Caco-2 (cell line): ENCODE results near the gene ETNK1. TPM values are rescaled to one million over a fixed set of nuclear protein-coding genes. Genes with fewer than 3 reads are reported as not detected.

Source experiments
- BruUV-seq: library from RNA; stranded (reverse); fragments of 400-500 nt; replicated peaks from 2 replicates; lab custom pipeline; 2021; lab: Mats Ljungman, UMichigan
- CTCF ChIA-PET: fragments of 300-600 bp; sonication (Branson Sonifier 250); formaldehyde crosslinking; loops from one replicate; lab custom pipeline; 2022; ENCODE audit warnings: antibody characterized with exemption; lab: Charles Lee
- POLR2A ChIA-PET: fragments of 300-600 bp; sonication (Branson Sonifier 250); formaldehyde crosslinking; loops from one replicate; lab custom pipeline; 2022; ENCODE audit warnings: antibody characterized with exemption; lab: Charles Lee
- DNase-seq, 2 experiments: peaks; one replicate each; pipeline versions ENCODE4 v3.0.0 to v3.0.0-alpha.2; 2020 to 2022
- H3K27me3 ChIP-seq: replicated peaks from 2 replicates; pipeline ENCODE4 v1.6.0; 2011; ENCODE audit warnings: low read length; ENCODE audit not compliant: control insufficient read depth, insufficient read depth
- H3K36me3 ChIP-seq: 2 replicates; pipeline ENCODE4 v1.5.1; 2011; ENCODE audit warnings: low read length; ENCODE audit not compliant: control insufficient read depth, insufficient read depth
- H3K4me1 ChIP-seq: fragments of 250-450 bp; sonication (Bioruptor Pico); 2 replicates; pipeline ENCODE4 v1.5.1; 2020; ENCODE audit warnings: mild to moderate bottlenecking
- H3K4me3 ChIP-seq: 2 replicates; pipeline ENCODE4 v1.5.1; 2011; ENCODE audit warnings: low read depth, mild to moderate bottlenecking, control low read depth, low read length
- H3K9me3 ChIP-seq: fragments of 250-450 bp; sonication (Bioruptor Pico); 2 replicates; pipeline ENCODE4 v1.5.1; 2020; ENCODE audit warnings: mild to moderate bottlenecking, moderate library complexity
- H3K27ac Mint-ChIP-seq: one replicate; pipeline ENCODE4 v1.8.0; 2022; ENCODE audit warnings: mixed read lengths; ENCODE audit not compliant: unreplicated experiment
- H3K27me3 Mint-ChIP-seq: one replicate; pipeline ENCODE4 v1.8.0; 2022; ENCODE audit warnings: mixed read lengths; ENCODE audit not compliant: insufficient read depth, unreplicated experiment
- H3K36me3 Mint-ChIP-seq: one replicate; pipeline ENCODE4 v1.8.0; 2022; ENCODE audit warnings: mild to moderate bottlenecking, mixed read lengths; ENCODE audit not compliant: insufficient read depth, unreplicated experiment
- H3K4me1 Mint-ChIP-seq: one replicate; pipeline ENCODE4 v1.8.0; 2022; ENCODE audit warnings: low read depth, mixed read lengths; ENCODE audit not compliant: unreplicated experiment
- H3K4me3 Mint-ChIP-seq: one replicate; pipeline ENCODE4 v1.8.0; 2022; ENCODE audit warnings: mild to moderate bottlenecking, moderate library complexity, mixed read lengths; ENCODE audit not compliant: unreplicated experiment
- H3K9me3 Mint-ChIP-seq: one replicate; pipeline ENCODE4 v1.8.0; 2022; ENCODE audit warnings: mixed read lengths; ENCODE audit not compliant: unreplicated experiment
- CTCF ChIP-seq, 2 experiments: fragments of 200-600 bp in 1 of 2; IDR thresholded peaks; 1 replicate in 1 of 2; 2 replicates in 1 of 2; pipeline versions ENCODE4 v1.5.1 to v1.8.0; 2011 to 2022; ENCODE audit warnings: antibody characterized with exemption in 1 of 2, control low read depth in 1 of 2, inconsistent platforms in 1 of 2, low read depth in 1 of 2, low read length in 1 of 2, mild to moderate bottlenecking in 1 of 2, moderate library complexity in 1 of 2; ENCODE audit not compliant: insufficient read depth in 1 of 2, severe bottlenecking in 1 of 2, unreplicated experiment in 1 of 2
- intact Hi-C: fragments of 100-400 bp; cut with micrococcal nuclease; formaldehyde crosslinking; loops from one replicate; pipeline ENCODE4 v1.10.0; 2022; ENCODE audit not compliant: unreplicated experiment
- total RNA-seq: library from RNA; stranded (reverse); gene quantifications from 2 replicates; pipeline ENCODE4 v1.2.3, GENCODE V29; 2022

ETNK1 gene
- total RNA-seq, 1 experiment from 2014 or later, result 78.7 TPM

GRCh38 chr12:22615963-22616501 is 8.9 kb upstream of the ETNK1 start:
- no TSS peak for BruUV-seq
- intact Hi-C loops, result no loop called here
- Histone ChIP-seq H3K4me1 (no peaks in the 10 kb centered on the region), H3K27me3 (no peaks in the 10 kb centered on the region), H3K4me3 (no peak overlapping the region), H3K36me3 (no peaks in the 10 kb centered on the region), H3K9me3 (peaks cover 38% of the 10 kb centered on the region)
- Mint-ChIP-seq H3K4me1 (no peaks in the 10 kb centered on the region), H3K27me3 (peaks cover 4% of the 10 kb centered on the region), H3K4me3 (no peak overlapping the region), H3K27ac (no peak overlapping the region), H3K36me3 (no peaks in the 10 kb centered on the region), H3K9me3 (peaks cover 40% of the 10 kb centered on the region)
- no peak for TF ChIP-seq CTCF (IDR thresholded peaks at IDR 0.05; ENCODE audit: insufficient read depth in 1 of 2, low read depth in 1 of 2, low read length in 1 of 2, severe bottlenecking in 1 of 2, unreplicated experiment in 1 of 2)
- ChIA-PET CTCF (no interaction called here), POLR2A (no interaction called here)
- DNase-seq, result no peak

- H3K4me1 ChIP-seq, result no peaks in the 10 kb centered on the region
- Mint-ChIP-seq H3K4me1 (no peaks in the 10 kb centered on the region), H3K4me3 (no peak overlapping the region), H3K27ac (no peak overlapping the region), H3K9me3 (peaks cover 24% of the 10 kb centered on the region), H3K27me3 (peaks cover 7% of the 10 kb centered on the region), H3K36me3 (no peaks in the 10 kb centered on the region)
- no peak overlapping the region for H3K4me3 ChIP-seq
- DNase-seq, result no peak
- H3K9me3 ChIP-seq, result peaks cover 25% of the 10 kb centered on the region
- TF ChIP-seq CTCF (IDR thresholded peaks at IDR 0.05; ENCODE audit: insufficient read depth in 1 of 2, low read depth in 1 of 2, low read length in 1 of 2, severe bottlenecking in 1 of 2, unreplicated experiment in 1 of 2), result no peak
- POLR2A ChIA-PET, result no interaction called here
- intact Hi-C loops, result no loop called here
- no peaks in the 10 kb centered on the region for H3K36me3 ChIP-seq
- no TSS peak for BruUV-seq
- CTCF ChIA-PET, result no interaction called here
- H3K27me3 ChIP-seq, result no peaks in the 10 kb centered on the region
Observed at GRCh38 chr12:22617630-22618029, 7.3 kb upstream of the ETNK1 start.

GRCh38 chr12:22624548-22624869 is 462 bp upstream of the ETNK1 start:
- Histone ChIP-seq H3K9me3 (no peaks in the 10 kb centered on the region), H3K36me3 (no peaks in the 10 kb centered on the region), H3K4me3 (peak overlapping the region; percentile 94), H3K27me3 (no peaks in the 10 kb centered on the region), H3K4me1 (peaks cover 26% of the 10 kb centered on the region)
- no peak for TF ChIP-seq CTCF (IDR thresholded peaks at IDR 0.05; ENCODE audit: insufficient read depth in 1 of 2, low read depth in 1 of 2, low read length in 1 of 2, severe bottlenecking in 1 of 2, unreplicated experiment in 1 of 2)
- DNase-seq, result no peak
- ChIA-PET CTCF (interaction anchor here (0.9 to 1.5 kb wide), 4 partner anchors 60 to 95 kb away, joined by 4 to 6 read pairs (median 5); partner anchors contain the start of gene C2CD5), POLR2A (interaction anchor here (0.6 to 2.3 kb wide), 12 partner anchors 12 to 1223 kb away, joined by 3 to 37 read pairs (median 3); partner anchors contain the start of gene C2CD5)
- peak overlapping the region; percentile 97 for H3K27ac Mint-ChIP-seq
- intact Hi-C loops, result loop anchor here (1.0 to 10.0 kb wide), 4 partner anchors 36 to 970 kb away; partner anchors contain the start of gene LDHB
- H3K4me3 Mint-ChIP-seq, result peak overlapping the region; percentile 99
- no peaks in the 10 kb centered on the region for H3K9me3 Mint-ChIP-seq
- H3K4me1 Mint-ChIP-seq, result peaks cover 22% of the 10 kb centered on the region
- H3K36me3 Mint-ChIP-seq, result peaks cover 21% of the 10 kb centered on the region
- peaks cover 7% of the 10 kb centered on the region for H3K27me3 Mint-ChIP-seq
- TSS peak; percentile 92 for BruUV-seq
